Ascending aorta (tissue), 2 donors: Measurements from ENCODE around the gene OLFM3. TPM values are rescaled to one million over a fixed set of nuclear protein-coding genes. Genes with fewer than 3 reads are reported as not detected.

Experiments used
- DNase-seq, 2 donors: peaks; one replicate each; pipeline ENCODE4 v3.0.0-alpha.2; 2019; ENCODE audit warnings: low spot score in 2 of 2
- H3K27ac ChIP-seq, 2 donors: fragments of 200-600 bp; sonication (generic); one replicate each; pipeline ENCODE4 v1.5.1; 2016 to 2017; ENCODE audit warnings: mild to moderate bottlenecking in 1 of 2
- H3K27me3 ChIP-seq: fragments of 200-600 bp; sonication (generic); one replicate; pipeline ENCODE4 v1.5.1; 2017
- H3K36me3 ChIP-seq, 2 donors: fragments of 200-600 bp; sonication (generic); one replicate each; pipeline ENCODE4 v1.5.1; 2016
- H3K4me1 ChIP-seq, 2 donors: fragments of 200-600 bp; sonication (generic); one replicate each; pipeline ENCODE4 v1.5.1; 2016 to 2017; ENCODE audit warnings: mild to moderate bottlenecking in 1 of 2
- H3K4me3 ChIP-seq, 2 donors: fragments of 200-600 bp; sonication (generic); one replicate each; pipeline ENCODE4 v1.5.1; 2016 to 2017; ENCODE audit warnings: mild to moderate bottlenecking in 1 of 2
- H3K9me3 ChIP-seq, 2 donors: fragments of 200-600 bp; sonication (generic); one replicate each; pipeline ENCODE4 v1.5.1; 2016
- intact Hi-C: fragments of 100-400 bp; cut with DNase I; formaldehyde crosslinking; loops from one replicate; pipeline ENCODE4 v1.15.1; 2023
- total RNA-seq: library from RNA; depleted of rRNA; stranded (reverse); fragments of >200 nt; gene quantifications from one replicate; pipeline ENCODE4 v1.1.0, GENCODE V29; 2016
- TF ChIP-seq, protein P1 (sequence below), 3 experiments: fragments of 200-600 bp in 2 of 3; fragments of 450-650 bp in 1 of 3; sonication (generic) in 2 of 3; IDR thresholded peaks; one replicate each; pipeline ENCODE4 v1.5.1; 2016 to 2019; ENCODE audit warnings: antibody characterized with exemption in 3 of 3, mild to moderate bottlenecking in 1 of 3, moderate library complexity in 1 of 3

The OLFM3 gene
- total RNA-seq, 1 donor from 2014 or later = not detected

GRCh38 chr1:101964708-101965107, 32.0 kb downstream of the OLFM3 start:
- H3K27me3 ChIP-seq = no peaks in the 10 kb centered on the region
- TF ChIP-seq, protein P1, sequence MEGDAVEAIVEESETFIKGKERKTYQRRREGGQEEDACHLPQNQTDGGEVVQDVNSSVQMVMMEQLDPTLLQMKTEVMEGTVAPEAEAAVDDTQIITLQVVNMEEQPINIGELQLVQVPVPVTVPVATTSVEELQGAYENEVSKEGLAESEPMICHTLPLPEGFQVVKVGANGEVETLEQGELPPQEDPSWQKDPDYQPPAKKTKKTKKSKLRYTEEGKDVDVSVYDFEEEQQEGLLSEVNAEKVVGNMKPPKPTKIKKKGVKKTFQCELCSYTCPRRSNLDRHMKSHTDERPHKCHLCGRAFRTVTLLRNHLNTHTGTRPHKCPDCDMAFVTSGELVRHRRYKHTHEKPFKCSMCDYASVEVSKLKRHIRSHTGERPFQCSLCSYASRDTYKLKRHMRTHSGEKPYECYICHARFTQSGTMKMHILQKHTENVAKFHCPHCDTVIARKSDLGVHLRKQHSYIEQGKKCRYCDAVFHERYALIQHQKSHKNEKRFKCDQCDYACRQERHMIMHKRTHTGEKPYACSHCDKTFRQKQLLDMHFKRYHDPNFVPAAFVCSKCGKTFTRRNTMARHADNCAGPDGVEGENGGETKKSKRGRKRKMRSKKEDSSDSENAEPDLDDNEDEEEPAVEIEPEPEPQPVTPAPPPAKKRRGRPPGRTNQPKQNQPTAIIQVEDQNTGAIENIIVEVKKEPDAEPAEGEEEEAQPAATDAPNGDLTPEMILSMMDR (IDR thresholded peaks at IDR 0.05) = no peak
- no peak for DNase-seq
- no peaks in the 10 kb centered on the region for H3K9me3 ChIP-seq
- intact Hi-C loops = no loop called here
- H3K4me3 ChIP-seq = no peak overlapping the region
- no peaks in the 10 kb centered on the region for H3K36me3 ChIP-seq
- H3K4me1 ChIP-seq = no peaks in the 10 kb centered on the region
- H3K27ac ChIP-seq = no peak overlapping the region

DNA sequence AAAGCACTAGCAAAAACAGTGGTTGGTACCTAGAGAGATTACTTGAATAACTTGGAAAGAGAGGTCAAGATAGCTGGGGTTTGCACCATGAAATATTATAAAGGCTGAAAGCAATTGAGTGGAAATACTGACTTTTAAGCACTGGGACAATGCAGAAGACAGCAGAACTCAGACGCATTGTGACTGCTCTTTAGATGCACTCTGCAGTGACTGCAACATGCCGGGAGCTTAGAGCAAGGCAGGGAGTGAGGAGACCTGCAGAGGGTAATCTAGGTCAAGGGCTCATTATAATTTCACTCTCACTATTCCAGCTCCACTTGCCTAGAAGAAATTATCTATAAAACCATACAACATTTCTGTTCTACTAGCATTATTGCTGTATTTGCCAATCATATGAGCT, 36.6 kb downstream of the OLFM3 start:
- Histone ChIP-seq H3K9me3 (no peaks in the 10 kb centered on the region), H3K36me3 (no peaks in the 10 kb centered on the region), H3K4me3 (no peak overlapping the region), H3K27ac (no peak overlapping the region), H3K27me3 (no peaks in the 10 kb centered on the region), H3K4me1 (no peaks in the 10 kb centered on the region)
- TF ChIP-seq, protein P1 (IDR thresholded peaks at IDR 0.05) = no peak
- intact Hi-C loops = no loop called here
- DNase-seq = no peak

DNA sequence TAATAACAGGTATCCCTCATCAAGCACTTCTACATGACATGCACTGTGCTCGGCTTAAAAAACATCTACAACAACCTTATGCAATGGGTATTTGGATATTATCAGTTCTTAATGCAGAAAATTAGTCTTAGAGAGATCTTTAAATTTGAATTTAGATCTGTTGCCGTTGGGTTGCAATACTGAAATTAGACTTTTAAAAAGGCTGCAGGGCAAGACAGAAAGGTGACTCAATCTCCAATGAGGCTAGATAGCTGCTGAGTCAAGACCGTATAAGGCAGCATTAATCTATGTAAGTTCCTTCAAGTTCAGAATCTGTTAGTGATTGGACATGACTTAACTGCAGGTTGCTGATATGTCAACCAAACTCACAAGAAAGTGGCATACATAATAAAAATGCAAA, 37.3 kb downstream of the OLFM3 start:
- DNase-seq = no peak
- intact Hi-C loops = no loop called here
- Histone ChIP-seq H3K9me3 (no peaks in the 10 kb centered on the region), H3K36me3 (no peaks in the 10 kb centered on the region), H3K27me3 (no peaks in the 10 kb centered on the region), H3K4me3 (no peak overlapping the region), H3K27ac (no peak overlapping the region), H3K4me1 (no peaks in the 10 kb centered on the region)
- TF ChIP-seq, protein P1 (IDR thresholded peaks at IDR 0.05) = no peak

- TF ChIP-seq, protein P1 (IDR thresholded peaks at IDR 0.05) = no peak
- DNase-seq = no peak
- intact Hi-C loops = no loop called here
Observed at GRCh38 chr1:101957771-101958170, 39.0 kb downstream of the OLFM3 start.

DNA sequence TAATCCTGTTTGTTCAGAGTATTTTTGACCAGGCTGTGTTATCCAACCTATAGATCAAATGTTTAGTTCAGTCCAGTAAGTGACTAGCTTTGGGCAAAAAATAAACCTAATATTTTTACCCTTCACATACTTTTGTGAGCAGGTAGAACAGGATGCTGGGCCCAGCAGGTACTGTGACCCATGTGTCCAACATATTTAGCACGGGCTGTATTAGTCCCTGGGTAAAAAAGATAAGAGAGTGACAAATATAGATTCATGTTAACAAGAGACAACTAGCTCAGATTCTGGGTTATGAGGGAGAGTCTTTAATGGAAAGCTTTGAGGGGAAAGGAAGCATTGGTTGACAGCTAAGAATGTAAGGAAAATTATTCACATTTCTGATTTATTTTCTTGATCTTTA, 43.1 kb downstream of the OLFM3 start:
- TF ChIP-seq, protein P1 (IDR thresholded peaks at IDR 0.05) = no peak

More at GRCh38 chr1:101957771-101958170, 39.0 kb downstream of the OLFM3 start:
- Histone ChIP-seq H3K9me3 (no peaks in the 10 kb centered on the region), H3K27me3 (no peaks in the 10 kb centered on the region), H3K36me3 (no peaks in the 10 kb centered on the region), H3K4me3 (no peak overlapping the region), H3K27ac (no peak overlapping the region), H3K4me1 (no peaks in the 10 kb centered on the region)

DNA sequence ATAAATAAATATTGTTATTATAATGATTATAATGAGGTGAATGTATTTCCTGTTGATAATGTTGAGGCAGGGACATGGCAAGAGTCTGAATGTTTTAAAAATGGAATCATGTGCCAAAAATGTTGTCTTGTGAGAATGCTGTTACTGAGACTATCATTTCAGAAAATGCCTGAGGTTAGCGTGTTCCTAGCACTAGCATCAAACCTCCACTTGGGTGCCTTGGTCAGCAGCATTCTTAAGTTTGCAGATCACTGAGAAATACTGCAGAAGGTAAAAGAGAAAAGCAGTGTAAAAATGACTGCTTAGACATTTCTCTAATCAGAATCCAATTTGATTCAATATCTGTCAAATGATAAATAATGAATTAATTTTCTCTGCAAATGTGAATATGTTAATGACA, 50.8 kb downstream of the OLFM3 start:
- no peak for DNase-seq
- Histone ChIP-seq H3K9me3 (no peaks in the 10 kb centered on the region), H3K4me1 (no peaks in the 10 kb centered on the region), H3K36me3 (no peaks in the 10 kb centered on the region), H3K27me3 (no peaks in the 10 kb centered on the region), H3K4me3 (no peak overlapping the region), H3K27ac (no peak overlapping the region)
- TF ChIP-seq, protein P1 (IDR thresholded peaks at IDR 0.05) = no peak
- intact Hi-C loops = no loop called here

More for the DNA sequence above, 43.1 kb downstream of the OLFM3 start:
- no peaks in the 10 kb centered on the region for H3K36me3 ChIP-seq
- no peak for DNase-seq
- H3K4me1 ChIP-seq = no peaks in the 10 kb centered on the region
- intact Hi-C loops = no loop called here
- H3K27me3 ChIP-seq = no peaks in the 10 kb centered on the region
- no peaks in the 10 kb centered on the region for H3K9me3 ChIP-seq
- no peak overlapping the region for H3K4me3 ChIP-seq
- no peak overlapping the region for H3K27ac ChIP-seq
